Cardiac septum (tissue), 1 donor: ENCODE measurements around the gene TOX2. TPM values are rescaled to one million over a fixed set of nuclear protein-coding genes. Genes with fewer than 3 reads are reported as not detected.

Source experiments
- DNase-seq: peaks from one replicate; pipeline ENCODE4 v3.0.0-alpha.2; 2020; ENCODE audit warnings: low spot score
- intact Hi-C: fragments of 100-400 bp; cut with DNase I; formaldehyde crosslinking; loops from one replicate; pipeline ENCODE4 v1.14.0; 2022
- total RNA-seq: library from RNA; stranded (reverse); fragmentation: NEBNext Ultra II Directional; extraction: Animal tissue kit (Norgen Biotek cat#: 25700); gene quantifications from one replicate; pipeline ENCODE4 v1.2.1, GENCODE V29; 2021
- donor health status: DM: no; HTN: no; CAD: no.

The TOX2 gene
- total RNA-seq, 1 donor from 2014 or later, result 1.4 TPM

DNA sequence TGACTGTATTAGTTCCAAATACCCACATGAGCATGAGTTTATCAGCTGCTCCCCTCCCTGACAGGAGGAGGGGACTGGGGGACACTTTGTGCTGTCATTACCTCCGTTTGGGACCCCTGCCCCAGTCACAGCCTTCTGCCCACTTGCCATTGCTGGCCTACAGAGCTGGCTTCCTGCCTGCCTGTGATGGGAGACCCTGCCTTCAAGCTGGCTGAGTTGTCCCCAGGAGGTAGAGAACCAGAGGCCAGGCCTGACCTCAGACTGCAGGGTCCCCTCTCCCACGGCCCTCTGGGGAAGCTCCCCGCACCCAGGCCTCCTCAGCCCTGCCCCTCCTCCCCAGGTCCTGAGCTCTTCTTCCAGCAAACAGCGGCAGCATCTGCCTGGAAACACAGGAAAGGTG lies 166.8 kb downstream of the TOX2 start:
- intact Hi-C loops, result loop anchor here (2.0 to 5.0 kb wide), 4 partner anchors 25 to 543 kb away; no protein-coding TSS in a partner anchor
- DNase-seq, result no peak

DNA sequence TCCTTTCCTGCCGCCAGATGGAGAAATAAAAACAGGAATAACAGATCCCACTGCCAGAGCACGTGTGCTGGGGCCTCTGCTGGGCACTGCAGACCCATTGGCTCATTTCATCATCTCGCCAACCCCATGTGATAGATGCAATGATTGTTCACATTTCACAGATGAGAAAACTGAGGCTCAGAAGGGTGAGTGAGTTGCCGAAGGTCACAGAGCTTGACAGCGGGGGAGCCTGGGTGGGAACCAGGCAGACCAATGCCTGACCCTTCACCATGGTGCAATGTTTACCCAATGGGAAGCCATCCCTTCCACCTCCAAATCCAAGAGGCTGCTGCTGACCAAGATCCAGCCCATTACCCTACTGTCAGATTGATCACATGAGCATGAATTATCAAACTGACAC lies 167.2 kb downstream of the TOX2 start:
- intact Hi-C loops, result loop anchor here (2.0 to 5.0 kb wide), 4 partner anchors 25 to 543 kb away; no protein-coding TSS in a partner anchor
- no peak for DNase-seq

DNA sequence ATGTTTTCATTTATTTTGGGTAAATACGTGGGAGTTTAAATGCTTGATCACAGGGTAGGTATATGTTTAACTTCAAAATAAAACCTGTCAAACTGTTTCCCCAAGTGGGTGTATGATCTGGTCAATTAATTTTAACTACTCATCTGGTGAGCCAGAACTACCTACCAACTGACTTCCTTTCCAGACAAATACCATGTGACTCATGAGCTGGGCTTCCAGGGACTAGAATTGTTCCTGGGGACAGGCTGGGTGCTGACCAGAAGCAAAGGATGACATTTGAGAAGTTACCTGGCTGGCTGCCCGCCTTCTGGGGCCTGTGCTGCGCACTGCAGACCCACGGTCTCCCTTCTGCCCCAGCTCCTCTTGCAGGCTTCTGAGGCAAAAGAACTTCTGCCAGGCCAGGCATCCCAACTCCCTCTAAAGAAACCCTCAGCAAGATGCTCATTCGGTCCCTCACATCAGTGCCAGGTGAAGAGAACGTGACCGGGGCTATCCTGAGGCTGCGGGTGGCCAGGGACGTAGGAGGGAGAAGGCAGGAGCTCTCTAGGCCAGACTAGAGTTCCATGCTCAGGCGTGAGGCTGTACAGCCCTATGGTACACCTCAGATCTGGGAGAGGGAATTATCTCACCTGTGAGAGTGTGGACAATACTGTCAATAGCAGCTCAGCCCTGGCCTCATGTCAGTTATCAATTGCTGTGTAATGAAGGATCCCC lies 168.7 kb downstream of the TOX2 start:
- intact Hi-C loops, result loop anchor here (5.0 kb wide), 2 partner anchors 241 to 316 kb away; no protein-coding TSS in a partner anchor
- DNase-seq, result no peak

DNA sequence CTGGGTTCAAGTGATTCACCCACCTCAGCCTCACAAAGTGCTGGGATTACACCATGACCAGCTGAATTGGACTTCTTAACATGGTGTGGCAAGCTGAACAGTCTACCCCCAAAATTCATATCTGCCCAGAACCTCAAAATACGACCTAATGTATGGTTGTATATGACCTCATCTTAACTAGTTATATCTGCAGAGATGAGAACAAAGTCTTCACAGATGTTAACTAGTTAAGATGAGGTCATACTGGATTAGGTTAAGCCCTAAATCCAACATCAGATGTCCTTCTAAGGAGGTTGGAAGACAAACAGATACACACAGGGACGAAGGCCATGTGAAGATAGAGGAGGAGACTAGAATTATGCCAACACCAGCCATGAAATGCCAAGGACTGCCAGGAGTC lies 169.8 kb downstream of the TOX2 start:
- intact Hi-C loops, result loop anchor here (5.0 kb wide), 2 partner anchors 242 to 317 kb away; no protein-coding TSS in a partner anchor
- no peak for DNase-seq

DNA sequence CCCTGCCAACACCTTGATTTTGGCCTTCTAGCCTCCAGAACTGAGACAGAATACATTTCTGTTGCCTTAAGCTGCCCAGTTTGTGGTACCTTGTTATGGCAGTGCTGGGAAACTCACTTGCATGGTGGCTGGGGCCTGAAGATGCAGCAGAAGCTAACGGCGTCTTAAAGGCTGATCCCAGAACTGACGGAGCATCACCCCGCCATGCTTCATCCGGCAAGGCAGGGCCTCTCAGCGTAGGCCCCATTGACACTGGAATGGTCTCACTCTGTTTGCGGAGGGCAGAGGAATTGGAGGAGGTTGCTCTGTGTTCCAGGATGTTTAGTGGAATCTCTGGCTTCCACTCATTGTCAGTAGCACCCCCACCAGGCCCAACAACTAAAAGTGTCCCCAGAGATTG lies 170.2 kb downstream of the TOX2 start:
- no peak for DNase-seq
- intact Hi-C loops, result loop anchor here (5.0 kb wide), 2 partner anchors 243 to 318 kb away; no protein-coding TSS in a partner anchor

DNA sequence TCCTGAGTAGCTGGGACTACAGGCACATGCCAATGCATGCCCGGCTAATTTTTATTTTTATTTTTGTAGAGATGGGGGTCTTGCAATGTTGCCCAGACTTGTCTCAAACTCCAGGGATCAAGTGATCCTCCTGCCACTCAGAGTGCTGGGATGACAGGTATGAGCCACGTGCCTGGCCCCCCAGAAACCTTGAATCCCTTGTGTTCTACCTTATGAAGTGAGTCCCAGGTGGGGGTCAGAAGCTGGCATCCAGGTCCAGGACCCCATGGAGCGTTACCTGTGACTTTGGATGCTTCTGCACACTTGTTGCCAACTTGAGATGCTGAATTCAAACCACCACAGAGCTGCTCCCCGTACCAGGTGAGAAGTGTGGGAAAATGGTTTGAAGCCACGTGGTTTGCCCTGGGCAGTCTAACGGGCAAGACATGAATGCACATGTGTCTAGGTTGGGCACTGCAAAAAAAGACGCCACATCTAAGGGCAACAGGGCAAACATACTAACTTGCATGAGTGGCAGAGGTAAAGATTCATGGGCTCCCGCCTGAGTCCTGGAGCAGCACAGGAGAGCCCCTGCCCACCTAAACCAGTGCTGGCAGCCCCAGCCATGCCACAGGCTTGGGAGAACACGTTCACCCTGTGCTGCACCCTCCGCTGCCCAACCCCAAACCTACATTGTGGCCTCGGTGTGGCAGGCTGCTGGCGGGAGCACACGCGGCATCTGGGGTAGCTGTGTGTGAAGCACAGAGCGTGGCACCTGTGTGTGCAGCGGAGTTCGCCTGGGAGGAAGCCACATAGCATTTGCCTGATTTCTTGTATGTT lies 171.2 kb downstream of the TOX2 start:
- DNase-seq, result no peak
- intact Hi-C loops, result no loop called here

DNA sequence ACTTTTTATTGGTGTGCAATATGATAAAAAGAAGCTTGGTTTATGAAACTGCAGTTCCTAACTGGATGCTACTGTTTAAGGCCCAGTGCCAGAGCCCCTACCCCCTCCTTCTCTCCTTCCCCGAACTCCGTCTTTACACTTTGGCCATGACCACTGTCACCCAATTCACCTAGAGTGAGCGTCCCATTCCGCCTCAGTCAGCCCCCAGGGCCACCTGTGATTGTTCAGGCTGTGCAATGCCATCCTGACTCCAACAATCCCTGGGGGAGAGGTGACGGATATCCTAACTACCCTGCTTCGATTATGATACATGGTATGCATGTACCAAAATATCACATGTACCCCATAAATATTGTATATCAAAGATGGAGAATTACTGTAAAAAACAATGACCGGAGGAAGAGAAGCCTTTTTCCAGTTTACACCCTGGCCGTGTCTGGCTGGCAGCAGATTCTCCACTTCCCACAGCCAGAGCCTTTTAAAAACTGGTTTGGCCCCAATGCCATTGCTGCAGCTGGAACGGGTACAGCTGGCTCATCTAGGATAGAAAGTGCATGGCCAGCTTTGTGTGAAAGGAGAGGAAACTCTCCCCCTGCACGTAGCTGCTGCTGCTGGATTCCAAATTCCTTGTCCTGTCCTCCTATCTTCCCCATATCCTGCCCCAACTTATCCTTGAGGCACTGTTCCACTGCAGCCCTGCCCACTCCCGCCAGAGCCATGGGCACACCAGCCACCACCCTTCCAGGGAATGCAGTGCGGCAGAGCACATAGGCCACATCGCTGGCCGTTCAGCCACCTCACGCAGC lies 172.6 kb downstream of the TOX2 start:
- intact Hi-C loops, result no loop called here
- DNase-seq, result no peak

DNA sequence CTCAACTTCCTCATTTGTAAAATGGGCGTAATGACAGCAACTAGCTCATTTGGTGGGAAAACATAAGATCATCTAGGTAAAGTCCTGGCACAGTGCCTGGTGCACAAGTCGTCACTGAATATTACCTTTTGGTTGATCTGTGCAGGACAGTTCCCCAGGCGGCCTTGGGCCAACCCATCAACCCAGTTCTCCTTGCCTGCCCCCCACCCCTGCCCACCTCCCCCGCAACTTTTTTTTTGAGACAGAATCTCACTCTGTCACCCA lies 173.1 kb downstream of the TOX2 start:
- intact Hi-C loops, result no loop called here
- no peak for DNase-seq

DNA sequence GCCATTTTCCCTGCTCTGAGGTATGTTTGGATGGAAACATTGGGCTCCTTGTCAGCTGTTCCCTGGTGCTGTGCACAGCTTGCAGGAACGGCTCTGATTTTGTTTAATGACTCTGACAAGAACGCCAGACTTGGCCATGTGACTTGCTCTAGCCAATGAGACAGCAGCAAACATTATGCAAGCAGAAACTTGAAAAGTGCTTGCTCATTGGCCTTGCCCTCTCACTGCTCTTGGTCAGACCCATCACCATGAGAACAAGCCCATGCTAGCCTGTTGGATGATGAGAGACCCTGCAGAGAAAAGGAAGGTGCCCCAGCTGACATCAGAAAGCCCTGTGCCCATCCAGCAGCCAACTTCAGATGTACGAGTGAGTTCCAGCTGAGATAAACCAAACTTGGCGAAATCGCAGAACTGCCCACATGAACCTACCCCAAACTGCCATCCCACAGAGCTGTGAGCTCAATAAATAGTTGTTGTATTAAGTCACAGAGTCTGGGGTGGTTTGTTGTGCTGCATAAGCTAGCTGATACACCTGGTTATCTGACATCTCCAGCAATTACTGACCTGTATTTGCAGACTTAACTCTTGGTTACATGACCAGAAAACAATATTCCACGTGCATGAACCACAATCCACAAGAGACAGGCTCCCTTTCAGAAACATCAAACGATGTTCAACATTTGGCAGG lies 175.5 kb downstream of the TOX2 start:
- intact Hi-C loops, result no loop called here
- no peak for DNase-seq

DNA sequence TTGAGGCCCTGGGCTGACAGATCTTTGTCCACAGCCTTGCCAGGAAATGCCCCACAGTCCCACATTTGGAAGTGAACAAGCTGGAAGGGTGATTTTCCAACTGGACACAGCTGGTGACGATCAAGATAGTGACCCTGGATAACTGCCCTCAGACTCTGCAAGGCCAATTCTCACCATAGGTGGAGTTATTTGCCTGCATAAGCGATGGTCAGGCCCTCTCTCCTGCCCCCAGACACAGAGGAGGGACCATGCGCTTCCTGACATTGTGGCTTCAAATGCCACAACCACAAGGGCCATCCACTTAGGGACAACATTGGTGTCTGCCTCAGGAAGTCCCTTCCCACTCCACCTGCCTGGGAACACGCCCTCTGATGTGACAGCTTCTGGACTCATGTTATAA lies 176.4 kb downstream of the TOX2 start:
- intact Hi-C loops, result no loop called here
- no peak for DNase-seq

DNA sequence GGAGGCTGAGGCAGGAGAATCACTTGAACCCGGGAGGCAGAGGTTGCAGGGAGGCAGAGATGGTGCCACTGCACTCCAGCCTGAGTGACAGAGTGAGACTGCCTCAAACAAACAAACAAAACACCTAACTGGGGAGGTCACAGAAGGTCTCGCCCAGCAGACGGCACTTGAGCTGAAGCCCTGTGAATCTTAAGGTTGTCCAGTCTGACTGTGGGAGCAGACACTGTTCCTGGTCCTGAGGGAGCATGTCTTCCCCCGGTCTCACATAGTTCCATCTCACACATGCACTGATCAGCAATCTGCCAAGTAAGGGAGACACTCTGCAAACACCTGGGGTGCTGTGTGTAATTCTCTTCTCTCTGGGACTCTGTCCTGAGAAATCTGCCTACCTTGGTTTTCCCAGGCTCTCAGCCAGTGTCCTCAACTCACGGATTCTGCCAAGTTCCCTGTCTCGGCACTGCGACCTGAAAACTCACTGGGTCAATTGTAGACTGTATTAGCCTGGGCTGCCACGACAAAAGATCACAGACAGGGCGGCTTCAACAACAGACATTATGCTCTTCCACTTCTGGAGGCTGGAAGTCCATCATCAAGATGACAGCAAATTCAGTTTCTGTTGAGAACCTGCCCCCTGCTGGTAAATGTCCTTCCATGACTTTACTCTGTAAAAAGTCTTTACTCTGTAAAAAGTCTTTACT lies 178.0 kb downstream of the TOX2 start:
- DNase-seq, result no peak
- intact Hi-C loops, result no loop called here

DNA sequence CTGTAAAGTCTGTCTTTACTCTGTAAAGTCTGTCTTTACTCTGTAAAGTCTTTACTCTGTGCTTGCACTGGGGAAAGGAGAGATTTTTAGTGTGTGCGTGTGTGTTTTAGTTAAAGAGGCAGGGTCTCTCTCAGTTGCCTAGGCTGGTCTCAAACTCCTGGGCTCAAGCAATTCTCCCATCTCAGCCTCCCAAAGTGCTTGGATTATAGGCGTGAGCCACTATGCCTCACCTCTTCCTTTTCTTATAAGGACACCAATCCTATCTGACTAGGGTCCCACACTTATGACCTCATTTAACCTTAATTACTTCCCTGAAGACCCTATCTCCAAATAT lies 178.6 kb downstream of the TOX2 start:
- intact Hi-C loops, result no loop called here
- no peak for DNase-seq

DNA sequence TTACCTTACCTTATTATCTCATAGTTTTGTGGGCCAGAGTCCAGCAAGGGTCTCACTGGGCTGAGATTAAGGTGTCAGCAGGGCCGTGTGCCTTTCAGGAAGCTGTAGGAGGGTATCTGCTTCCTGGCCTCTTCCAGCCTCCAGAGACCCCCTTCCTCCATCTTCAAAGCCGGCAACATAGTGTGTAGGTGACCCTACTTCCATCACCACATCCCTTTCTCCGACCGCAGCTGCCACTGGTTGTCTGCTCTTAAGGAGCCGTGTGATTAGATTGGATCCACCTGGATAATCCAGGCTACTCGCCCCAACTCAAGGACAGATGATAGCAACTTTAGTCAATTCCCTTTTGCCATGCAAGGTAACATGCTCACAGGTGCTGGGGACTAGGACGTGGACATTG lies 181.2 kb downstream of the TOX2 start:
- DNase-seq, result no peak

DNA sequence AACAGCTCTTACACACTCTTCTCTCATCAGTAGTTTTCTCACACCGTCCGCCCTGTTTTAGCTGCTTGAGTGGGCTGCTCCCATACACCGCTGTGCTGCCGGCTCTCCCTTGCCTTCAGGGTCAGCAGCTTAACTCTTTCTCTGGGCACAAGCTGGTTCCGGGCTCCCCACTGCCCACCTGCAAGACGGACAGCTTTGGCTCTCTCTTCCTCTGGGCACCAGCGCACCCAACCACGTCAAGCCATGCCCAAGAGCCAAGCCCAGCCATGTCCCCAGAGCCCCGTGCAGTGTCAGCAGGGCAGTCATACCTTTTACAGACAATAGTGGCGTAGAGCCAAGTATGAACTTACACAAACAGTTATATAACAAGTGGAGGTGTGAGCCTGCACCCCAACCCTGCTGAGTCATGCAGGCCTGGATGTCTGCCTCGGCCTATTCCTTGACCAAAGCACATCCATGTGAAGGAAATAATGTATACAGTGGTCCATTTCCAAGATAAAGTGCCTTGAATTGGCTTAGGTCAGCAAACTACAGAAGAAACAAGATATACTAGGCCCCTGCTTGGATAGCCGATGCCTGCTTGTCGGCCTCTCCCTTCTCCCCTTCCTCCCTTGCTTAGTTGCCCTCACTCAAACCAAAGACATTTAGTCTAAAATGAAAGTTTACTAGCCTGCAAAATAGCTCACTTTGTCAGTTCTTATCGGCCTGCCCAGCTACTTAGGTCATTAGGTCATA lies 183.0 kb downstream of the TOX2 start:
- no peak for DNase-seq
- intact Hi-C loops, result no loop called here

More for the DNA sequence above, 181.2 kb downstream of the TOX2 start:
- intact Hi-C loops, result no loop called here

DNA sequence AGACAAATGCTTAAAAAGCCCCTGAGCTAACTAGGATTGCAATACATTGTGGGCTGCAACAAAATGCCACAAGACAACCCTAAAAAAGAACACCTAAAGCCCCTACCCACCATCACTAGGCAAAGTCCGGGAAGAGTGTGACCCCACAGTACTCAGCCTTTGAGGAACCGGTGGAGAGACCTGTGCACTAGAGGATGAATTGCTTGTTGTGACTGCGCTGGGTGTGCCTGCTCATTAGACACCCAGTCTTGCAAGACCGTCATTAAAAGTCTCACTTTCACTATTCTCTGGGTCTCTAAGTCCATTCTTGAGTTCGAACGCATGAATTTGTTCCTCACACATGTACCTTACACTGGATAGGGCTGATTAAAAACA lies 183.6 kb downstream of the TOX2 start:
- DNase-seq, result no peak
- intact Hi-C loops, result no loop called here

DNA sequence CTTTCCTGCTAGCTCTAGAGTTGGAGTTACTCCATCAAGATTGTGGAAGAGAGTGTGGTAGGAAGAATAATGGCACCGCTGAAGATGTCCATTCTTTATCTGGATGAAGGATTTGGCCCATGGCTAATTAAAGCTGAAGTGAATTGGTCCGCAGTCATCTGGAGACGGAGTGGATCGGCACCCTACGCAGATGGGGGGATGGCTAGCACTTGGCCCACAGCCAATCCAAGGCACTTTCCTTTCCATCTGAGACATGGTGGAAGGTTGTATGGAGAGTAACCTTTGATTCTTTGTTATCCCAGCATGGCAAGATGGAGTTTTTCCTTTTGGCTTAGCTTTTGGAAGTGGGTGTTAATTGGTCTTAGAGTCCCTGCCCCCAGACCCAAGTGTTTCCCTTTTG lies 184.0 kb downstream of the TOX2 start:
- DNase-seq, result no peak
- intact Hi-C loops, result no loop called here

DNA sequence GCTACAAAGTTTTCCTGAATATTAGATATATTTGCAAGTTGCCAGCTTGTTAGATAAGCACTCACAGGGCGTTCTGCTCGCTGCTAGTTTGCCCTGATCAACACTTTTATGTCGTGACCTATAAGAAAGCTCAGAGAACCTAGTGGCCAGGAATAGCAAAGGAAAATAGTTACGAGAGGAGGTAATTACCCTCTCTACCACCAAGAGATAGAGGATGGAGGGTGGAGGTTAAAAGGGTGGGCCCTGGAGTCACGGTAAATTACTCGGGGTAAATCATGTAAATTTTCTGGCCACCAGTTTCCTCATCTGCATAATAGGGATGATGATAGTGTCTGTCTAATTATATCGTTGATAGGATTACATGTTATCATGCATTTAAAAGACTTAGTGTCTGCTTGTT lies 185.2 kb downstream of the TOX2 start:
- DNase-seq, result no peak
- intact Hi-C loops, result no loop called here

DNA sequence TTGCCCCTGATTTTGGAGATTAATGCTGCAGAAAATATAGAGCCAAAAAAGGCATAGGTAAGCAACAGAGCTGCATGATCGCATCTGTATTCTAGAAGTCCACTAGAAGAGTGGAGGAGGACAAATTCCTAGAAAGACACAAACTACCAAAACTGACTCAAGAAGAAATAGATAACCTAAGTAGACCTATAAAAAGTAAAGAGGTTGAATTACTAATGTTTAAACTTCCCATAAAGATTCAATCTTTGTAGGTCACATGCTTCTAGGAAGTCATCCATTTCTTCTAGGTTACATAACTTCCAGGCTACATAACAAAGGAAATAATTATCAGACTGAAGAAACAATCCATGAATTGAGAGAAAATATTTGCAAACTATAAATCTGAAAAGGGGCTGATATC lies 187.9 kb downstream of the TOX2 start:
- intact Hi-C loops, result no loop called here
- no peak for DNase-seq
